HEK293 (cell line): ENCODE results near the gene FTCD.
A peak's percentile ranks its signal among the peaks of the same experiment; 100 is the strongest.

Experiments
- CTCF ChIA-PET: fragments of 350-600 bp; formaldehyde crosslinking; extraction: SDS; loops from one replicate; lab custom pipeline; 2021; ENCODE audit warnings: antibody characterized with exemption; lab: Yijun Ruan, JAX
- POLR2A ChIA-PET: fragments of 300-600 bp; formaldehyde crosslinking; extraction: SDS; loops from one replicate; lab custom pipeline; 2020; ENCODE audit warnings: antibody characterized with exemption, inconsistent platforms; lab: Yijun Ruan, JAX
- H3K27ac ChIP-seq: fragments of 200-500 bp; sonication (Bioruptor generic); 2 replicates; pipeline ENCODE4 v1.5.1; 2014; ENCODE audit warnings: low read depth, low read length, control low read depth, inconsistent platforms; ENCODE audit errors: extremely low read depth
- H3K36me3 ChIP-seq, 2 experiments: fragments of 200-500 bp in 1 of 2; sonication (Bioruptor generic) in 1 of 2; 1 replicate in 1 of 2; 2 replicates in 1 of 2; pipeline ENCODE4 v1.5.1; 2014 to 2017; ENCODE audit warnings: inconsistent platforms in 2 of 2, low read length in 2 of 2; ENCODE audit not compliant: control insufficient read depth in 2 of 2, insufficient read depth in 1 of 2
- H3K4me1 ChIP-seq: fragments of 200-500 bp; sonication (Bioruptor generic); 2 replicates; pipeline ENCODE4 v1.5.1; 2014; ENCODE audit warnings: mild to moderate bottlenecking, low read length, inconsistent platforms; ENCODE audit not compliant: control insufficient read depth, insufficient read depth
- H3K4me3 ChIP-seq: 2 replicates; pipeline ENCODE4 v1.5.1; 2011; ENCODE audit warnings: low read depth, mild to moderate bottlenecking, control low read depth, low read length, moderate library complexity
- H3K9me3 ChIP-seq: fragments of 200-500 bp; sonication (Bioruptor generic); 2 replicates; pipeline ENCODE4 v1.5.1; 2014; ENCODE audit warnings: low read depth, low read length, inconsistent platforms; ENCODE audit not compliant: control insufficient read depth, insufficient read depth
- BCL11A ChIP-seq: fragments of 450-650 bp; formaldehyde crosslinking; IDR thresholded peaks from 2 replicates; pipeline ENCODE4 v1.5.1; 2016; ENCODE audit warnings: low read depth, missing biosample characterization, missing genetic modification characterization
- BCL6B ChIP-seq: fragments of 450-650 bp; formaldehyde crosslinking; IDR thresholded peaks from 2 replicates; pipeline ENCODE4 v1.5.1; 2017; ENCODE audit warnings: missing biosample characterization, missing genetic modification characterization
- EGR2 ChIP-seq: fragments of 450-650 bp; formaldehyde crosslinking; IDR thresholded peaks from 2 replicates; pipeline ENCODE4 v1.5.1; 2016; ENCODE audit warnings: low read depth, missing biosample characterization, missing genetic modification characterization
- KLF1 ChIP-seq: fragments of 450-650 bp; formaldehyde crosslinking; IDR thresholded peaks from 2 replicates; pipeline ENCODE4 v1.5.1; 2016; ENCODE audit warnings: missing biosample characterization, missing genetic modification characterization
- MZF1 ChIP-seq: fragments of 450-650 bp; formaldehyde crosslinking; IDR thresholded peaks from 2 replicates; pipeline ENCODE4 v1.5.1; 2017; ENCODE audit warnings: missing biosample characterization, missing genetic modification characterization, borderline replicate concordance
- PBX3 ChIP-seq: sonication (generic); formaldehyde crosslinking; IDR thresholded peaks from 2 replicates; pipeline ENCODE4 v1.8.1; 2022; ENCODE audit warnings: mild to moderate bottlenecking, moderate library complexity, missing genetic modification reagents
- PRDM10 ChIP-seq: fragments of 450-650 bp; formaldehyde crosslinking; IDR thresholded peaks from 2 replicates; pipeline ENCODE4 v1.5.1; 2016; ENCODE audit warnings: missing biosample characterization, missing genetic modification characterization
- SP3 ChIP-seq: fragments of 450-650 bp; formaldehyde crosslinking; IDR thresholded peaks from 2 replicates; pipeline ENCODE4 v1.5.1; 2016; ENCODE audit warnings: missing biosample characterization, missing genetic modification characterization
- ZNF169 ChIP-seq: fragments of 450-650 bp; formaldehyde crosslinking; IDR thresholded peaks from 2 replicates; pipeline ENCODE4 v1.5.1; 2016; ENCODE audit warnings: missing biosample characterization, missing genetic modification characterization
- ZNF221 ChIP-seq: fragments of 450-650 bp; formaldehyde crosslinking; IDR thresholded peaks from 2 replicates; pipeline ENCODE4 v1.5.1; 2017; ENCODE audit warnings: missing biosample characterization, missing genetic modification characterization, borderline replicate concordance
- ZNF24 ChIP-seq: fragments of 450-650 bp; formaldehyde crosslinking; IDR thresholded peaks from 2 replicates; pipeline ENCODE4 v1.5.1; 2016; ENCODE audit warnings: missing biosample characterization, missing genetic modification characterization
- ZNF341 ChIP-seq: fragments of 450-650 bp; formaldehyde crosslinking; IDR thresholded peaks from 2 replicates; pipeline ENCODE4; 2016; ENCODE audit warnings: low read depth, missing biosample characterization, missing genetic modification characterization
- ZNF449 ChIP-seq: fragments of 450-650 bp; formaldehyde crosslinking; IDR thresholded peaks from 2 replicates; pipeline ENCODE4 v1.5.1; 2017; ENCODE audit warnings: missing biosample characterization, mild to moderate bottlenecking, missing genetic modification characterization, moderate library complexity
- ZNF521 ChIP-seq: fragments of 450-650 bp; formaldehyde crosslinking; IDR thresholded peaks from 2 replicates; pipeline ENCODE4 v1.5.1; 2017; ENCODE audit warnings: missing biosample characterization, mild to moderate bottlenecking, missing genetic modification characterization
- ZNF580 ChIP-seq: fragments of 450-650 bp; formaldehyde crosslinking; IDR thresholded peaks from 2 replicates; pipeline ENCODE4 v1.5.1; 2016; ENCODE audit warnings: missing biosample characterization, missing genetic modification characterization
- ZNF624 ChIP-seq: fragments of 450-650 bp; formaldehyde crosslinking; IDR thresholded peaks from 2 replicates; pipeline ENCODE4 v1.5.1; 2017; ENCODE audit warnings: missing biosample characterization, missing genetic modification characterization
- ZNF629 ChIP-seq: fragments of 450-650 bp; formaldehyde crosslinking; IDR thresholded peaks from 2 replicates; pipeline ENCODE4 v1.5.1; 2017; ENCODE audit warnings: missing biosample characterization, missing genetic modification characterization
- ZNF707 ChIP-seq: fragments of 450-650 bp; formaldehyde crosslinking; IDR thresholded peaks from 2 replicates; pipeline ENCODE4 v1.5.1; 2016; ENCODE audit warnings: missing biosample characterization, missing genetic modification characterization
- ZNF76 ChIP-seq: fragments of 450-650 bp; formaldehyde crosslinking; IDR thresholded peaks from 2 replicates; pipeline ENCODE4; 2016; ENCODE audit warnings: low read depth, missing biosample characterization, missing genetic modification characterization, borderline replicate concordance
- ZNF777 ChIP-seq: fragments of 450-650 bp; formaldehyde crosslinking; IDR thresholded peaks from 2 replicates; pipeline ENCODE4 v1.5.1; 2017; ENCODE audit warnings: missing biosample characterization, missing genetic modification characterization, borderline replicate concordance
- ZSCAN30 ChIP-seq: fragments of 450-650 bp; IDR thresholded peaks from 2 replicates; pipeline ENCODE4 v1.5.1; 2018; ENCODE audit warnings: missing biosample characterization, mild to moderate bottlenecking, missing genetic modification characterization, moderate library complexity
- ZXDB ChIP-seq: fragments of 450-650 bp; formaldehyde crosslinking; IDR thresholded peaks from 2 replicates; pipeline ENCODE4 v1.5.1; 2016; ENCODE audit warnings: missing biosample characterization, missing genetic modification characterization

The FTCD gene

GRCh38 chr21:46181953-46182547, 26.7 kb upstream of the FTCD start:
- H3K4me1 ChIP-seq: no peaks in the 10 kb centered on the region
- TF ChIP-seq ZNF341: 0 out of 2 replicates have a peak, but pooled peaks have one; percentile 20
- TF ChIP-seq ZNF449 (tag by site-specific recombination): no peak
- no peak overlapping the region for H3K4me3 ChIP-seq
- H3K27ac ChIP-seq: no peak overlapping the region
- POLR2A ChIA-PET: interaction anchor here (0.6 kb wide), 1 partner anchor 344 kb away, joined by 3 read pairs; no protein-coding TSS in a partner anchor
- CTCF ChIA-PET: no interaction called here
- no peaks in the 10 kb centered on the region for H3K36me3 ChIP-seq
- no peaks in the 10 kb centered on the region for H3K9me3 ChIP-seq

GRCh38 chr21:46181436-46181835, 26.1 kb upstream of the FTCD start:
- POLR2A ChIA-PET: no interaction called here

GRCh38 chr21:46180778-46181391, 25.5 kb upstream of the FTCD start:
- Histone ChIP-seq H3K27ac (no peak overlapping the region), H3K36me3 (no peaks in the 10 kb centered on the region)
- CTCF ChIA-PET: interaction anchor here (0.6 kb wide), 1 partner anchor 17 kb away, joined by 3 read pairs; no protein-coding TSS in a partner anchor

More at GRCh38 chr21:46181436-46181835, 26.1 kb upstream of the FTCD start:
- Histone ChIP-seq H3K36me3 (no peaks in the 10 kb centered on the region), H3K9me3 (no peaks in the 10 kb centered on the region), H3K4me1 (no peaks in the 10 kb centered on the region), H3K4me3 (no peak overlapping the region), H3K27ac (no peak overlapping the region)
- CTCF ChIA-PET: no interaction called here
- TF ChIP-seq ZSCAN30 (tag by site-specific recombination) (no peak), KLF1 (tag by site-specific recombination) (no peak), MZF1 (no peak), ZNF580 (no peak), PBX3 (no peak), ZNF221 (tag by site-specific recombination) (no peak), ZNF629 (tag by site-specific recombination) (no peak), BCL6B (tag by site-specific recombination) (no peak), SP3 (tag by site-specific recombination) (no peak), ZNF76 (no peak), ZNF521 (tag by site-specific recombination) (no peak), ZNF169 (tag by site-specific recombination) (no peak), ZNF777 (tag by site-specific recombination) (no peak)

More at GRCh38 chr21:46180778-46181391, 25.5 kb upstream of the FTCD start:
- no peaks in the 10 kb centered on the region for H3K9me3 ChIP-seq
- no peaks in the 10 kb centered on the region for H3K4me1 ChIP-seq
- TF ChIP-seq BCL11A (tag by site-specific recombination) (no peak), ZSCAN30 (tag by site-specific recombination) (no peak), ZXDB (tag by site-specific recombination) (no peak), EGR2 (tag by site-specific recombination) (no peak), ZNF624 (tag by site-specific recombination) (no peak), ZNF24 (tag by site-specific recombination) (no peak), PRDM10 (no peak), ZNF707 (tag by site-specific recombination) (no peak)
- POLR2A ChIA-PET: no interaction called here
- H3K4me3 ChIP-seq: no peak overlapping the region
